Stimulated activated CD4-positive, alpha-beta T cell treated with anti-CD3 and anti-CD28 coated beads, Interleukin-1b, Interleukin-23, amount 100 ng/mL, for 1 hour (primary cell): Measurements from ENCODE around the gene GRM8.

ENCODE experiments used
- DNase-seq, 2 donors: peaks; one replicate each; pipeline ENCODE4 v3.0.0-alpha.2; 2020; ENCODE audit warnings: low read depth in 2 of 2

Gene GRM8

DNA sequence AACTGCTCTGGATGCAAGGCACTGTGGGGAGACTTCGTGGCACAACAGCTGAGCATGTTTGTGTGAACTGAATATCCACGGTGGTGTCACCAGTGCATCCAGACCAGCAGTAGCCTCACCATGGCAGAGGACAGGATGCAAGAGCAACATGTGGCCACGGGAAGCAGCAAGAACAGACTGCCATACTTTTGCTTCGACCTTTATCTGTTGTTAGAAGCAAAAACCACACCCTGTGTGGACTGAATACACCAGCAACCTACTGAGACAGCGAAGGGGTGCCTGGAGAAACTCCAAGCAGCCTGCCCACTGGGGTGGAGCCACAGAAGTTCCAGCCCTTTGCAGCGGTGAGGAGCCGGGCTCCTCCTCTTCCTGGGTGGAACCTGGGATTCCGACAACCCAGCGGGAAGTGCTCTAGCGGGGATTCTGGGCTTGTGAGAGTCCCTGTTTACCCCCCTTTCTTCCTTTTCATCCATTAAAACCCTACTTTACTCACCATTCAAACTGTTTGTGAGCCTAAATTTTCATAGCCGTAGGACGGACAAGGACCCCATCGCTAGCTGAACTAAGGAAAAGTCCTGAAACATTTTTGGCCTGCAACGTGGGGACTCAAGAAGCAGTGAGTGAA lies 584.9 kb downstream of the GRM8 start:
- no peak for DNase-seq

DNA sequence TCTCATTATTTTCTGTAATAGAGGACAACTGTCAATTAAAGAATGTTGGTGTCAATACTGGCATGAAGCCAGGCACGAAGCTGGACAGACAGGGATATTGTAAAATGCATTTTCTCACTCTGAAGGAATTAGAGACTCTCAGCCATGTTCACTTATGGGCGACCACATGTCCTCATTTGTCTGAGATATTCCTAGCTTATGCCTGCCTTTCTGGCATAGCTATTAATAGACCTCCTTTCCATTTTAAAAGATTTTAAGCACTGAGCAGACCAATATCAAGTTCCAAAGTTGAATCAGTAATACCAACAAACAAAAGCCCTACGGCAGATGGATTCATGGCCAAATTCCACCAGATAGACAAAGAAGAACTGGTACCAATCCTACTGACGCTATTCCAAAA lies 589.9 kb downstream of the GRM8 start:
- DNase-seq = no peak

DNA sequence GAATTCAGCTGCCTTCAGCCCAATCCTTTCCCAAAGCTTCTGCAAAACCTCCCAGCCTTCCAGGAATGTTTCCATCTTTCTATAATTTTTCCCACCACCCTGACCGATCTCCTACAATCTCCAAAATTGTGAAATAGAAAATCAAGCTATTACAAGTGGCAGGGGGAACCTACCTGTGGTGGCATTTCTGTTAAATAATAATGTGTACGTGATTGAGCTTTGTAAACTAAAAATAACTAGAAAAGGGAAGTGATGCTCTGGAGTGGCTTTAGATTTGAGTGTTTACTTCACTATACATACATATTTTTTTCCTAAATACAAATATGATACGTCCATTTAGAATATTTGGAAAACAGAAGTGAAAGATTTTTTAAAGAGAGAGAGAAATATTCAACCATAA lies 593.6 kb downstream of the GRM8 start:
- no peak for DNase-seq

DNA sequence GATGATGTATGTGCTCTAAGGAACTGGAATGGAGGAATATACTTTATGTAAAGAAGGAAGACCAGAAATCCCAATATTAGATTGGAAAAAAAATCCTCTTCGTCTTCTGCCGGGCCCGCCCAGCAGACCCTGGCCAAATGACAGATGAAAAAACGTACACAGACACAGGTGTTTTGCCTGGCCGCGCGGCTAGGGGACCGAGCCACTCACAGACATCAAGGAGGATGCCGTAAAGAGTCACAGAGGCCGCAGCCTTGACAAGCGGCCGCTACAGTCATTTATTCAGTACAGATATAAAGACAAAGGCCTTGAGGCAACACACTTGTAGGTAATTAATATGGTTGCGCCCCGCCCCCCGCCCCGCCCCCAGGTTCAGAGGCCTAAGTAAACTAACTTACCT lies 594.1 kb downstream of the GRM8 start:
- no peak for DNase-seq

DNA sequence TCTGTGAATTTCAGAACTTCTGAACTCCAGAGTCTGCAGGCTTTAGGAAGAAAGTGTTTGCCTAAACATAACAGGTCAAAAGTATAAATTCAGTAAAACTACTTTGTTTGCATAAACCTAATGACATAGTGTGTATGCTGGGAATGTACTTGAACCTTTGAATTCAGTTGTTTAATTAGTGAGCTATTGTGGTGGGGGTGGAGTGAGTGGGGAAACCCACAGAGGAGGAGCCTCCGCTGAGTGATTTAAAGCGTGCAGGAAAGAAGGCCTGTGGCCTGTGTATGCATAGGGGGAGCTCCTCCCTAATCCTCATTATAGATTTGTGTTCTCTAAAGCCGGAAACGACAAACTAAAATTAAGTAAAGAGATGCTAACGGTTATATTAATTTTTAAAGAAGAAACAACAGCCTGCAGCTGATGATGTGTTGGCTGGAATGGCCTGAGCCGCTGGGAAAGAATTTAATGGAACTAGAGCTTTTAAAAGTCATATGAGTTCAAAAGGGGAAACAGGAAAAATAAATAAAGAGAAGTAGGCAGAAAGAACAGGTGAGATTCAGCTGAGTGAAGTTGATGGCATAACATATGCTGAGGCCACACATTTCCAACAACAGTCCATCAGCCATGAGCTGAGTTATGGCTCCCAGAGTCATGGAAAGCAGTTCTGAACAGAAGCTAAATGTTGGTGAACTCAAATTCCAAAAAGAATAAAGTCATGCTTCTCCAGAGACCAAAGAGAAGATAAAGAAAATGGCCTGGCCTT lies 595.0 kb downstream of the GRM8 start:
- DNase-seq = no peak

DNA sequence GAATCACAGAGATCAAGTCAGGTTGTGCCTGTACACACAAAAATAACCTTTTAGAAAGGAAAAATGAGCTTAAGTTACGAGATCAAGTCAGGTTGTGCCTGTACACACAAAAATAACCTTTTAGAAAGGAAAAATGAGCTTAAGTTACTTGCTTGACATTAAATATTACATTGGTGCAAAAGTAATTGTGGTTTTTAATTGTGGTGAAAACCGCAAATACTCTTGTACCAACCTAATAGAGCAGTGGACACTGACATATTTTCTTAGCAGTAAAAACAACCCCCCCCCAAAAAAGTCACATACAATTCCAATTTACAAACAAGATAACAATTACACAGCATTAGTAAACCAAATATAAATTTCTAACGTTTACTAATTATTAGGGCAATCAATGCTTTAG lies 595.6 kb downstream of the GRM8 start:
- DNase-seq = no peak

DNA sequence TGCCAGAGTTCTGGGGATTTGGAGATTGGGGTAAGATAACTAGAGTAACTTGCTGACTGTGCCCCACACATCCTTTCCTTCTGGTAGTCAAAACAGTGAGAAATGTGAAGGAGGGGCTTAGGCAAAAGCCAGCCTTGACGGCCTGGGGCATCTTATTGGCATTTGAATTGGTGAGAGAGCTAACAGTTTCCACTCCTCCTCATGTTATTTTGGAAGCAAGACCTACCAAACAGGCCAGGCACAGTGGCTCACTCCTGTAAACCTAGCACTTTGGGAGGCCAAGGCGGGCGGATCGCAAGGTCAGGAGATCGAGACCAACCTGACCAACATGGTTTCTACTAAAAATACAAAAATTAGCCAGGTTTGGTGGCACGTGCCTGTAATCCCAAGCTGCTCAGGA lies 596.6 kb downstream of the GRM8 start:
- DNase-seq = no peak

DNA sequence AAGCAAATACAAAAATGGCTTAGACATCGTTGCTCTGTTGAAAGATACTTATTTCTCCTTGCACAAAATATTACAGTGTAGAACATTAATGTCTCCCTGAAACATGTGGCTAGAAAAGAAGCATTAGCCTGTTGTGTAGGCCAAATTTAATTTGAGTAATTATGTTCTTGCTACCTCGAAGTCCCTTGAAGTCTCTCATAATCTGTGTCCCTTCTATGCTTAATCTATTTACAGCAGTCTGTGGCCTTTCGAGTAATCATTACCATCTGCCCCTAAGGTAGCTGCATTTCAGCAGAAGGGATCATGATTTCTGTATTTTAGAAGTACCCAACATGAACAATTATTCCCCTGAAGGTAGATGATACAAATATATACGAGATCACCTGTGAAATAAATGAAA lies 615.2 kb downstream of the GRM8 start:
- no peak for DNase-seq

DNA sequence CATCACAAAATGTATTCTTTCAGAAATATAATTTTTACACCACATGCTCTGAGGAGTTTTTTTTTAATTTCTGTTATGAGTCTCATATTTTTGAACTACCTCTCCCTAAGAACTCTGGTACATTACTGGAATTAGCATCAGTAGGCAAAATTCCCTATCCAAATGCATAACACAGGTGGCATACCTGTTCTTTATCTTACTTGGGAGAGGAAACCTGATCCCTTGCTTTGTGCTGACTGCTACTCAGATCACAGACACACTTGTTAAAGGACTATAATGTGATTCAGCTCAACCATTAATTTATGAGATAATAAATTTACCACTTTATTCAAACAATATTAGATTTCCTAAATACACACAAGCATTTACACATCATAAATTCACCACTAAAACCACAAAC lies 617.2 kb downstream of the GRM8 start:
- no peak for DNase-seq

DNA sequence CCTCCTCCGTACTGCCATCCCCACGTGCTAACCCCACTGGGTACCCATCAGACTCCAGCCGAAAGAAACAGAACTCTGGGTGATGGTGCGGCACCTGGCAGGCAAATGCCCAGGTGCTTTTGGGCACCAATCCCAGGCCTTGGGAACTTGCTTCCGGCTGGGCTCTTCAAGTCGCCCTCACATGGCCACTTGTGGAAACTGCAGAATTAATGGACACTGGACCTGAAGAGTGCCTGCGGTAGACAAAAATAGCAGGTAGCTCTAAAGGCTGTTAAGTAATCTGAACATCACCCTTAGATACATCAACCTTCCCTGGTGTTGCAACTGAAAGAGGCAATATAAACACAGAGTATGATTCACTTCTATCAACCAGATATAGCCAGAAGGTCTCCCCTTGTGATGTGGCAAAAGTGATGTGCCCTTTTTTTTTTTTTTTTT lies 644.4 kb downstream of the GRM8 start:
- DNase-seq = no peak

DNA sequence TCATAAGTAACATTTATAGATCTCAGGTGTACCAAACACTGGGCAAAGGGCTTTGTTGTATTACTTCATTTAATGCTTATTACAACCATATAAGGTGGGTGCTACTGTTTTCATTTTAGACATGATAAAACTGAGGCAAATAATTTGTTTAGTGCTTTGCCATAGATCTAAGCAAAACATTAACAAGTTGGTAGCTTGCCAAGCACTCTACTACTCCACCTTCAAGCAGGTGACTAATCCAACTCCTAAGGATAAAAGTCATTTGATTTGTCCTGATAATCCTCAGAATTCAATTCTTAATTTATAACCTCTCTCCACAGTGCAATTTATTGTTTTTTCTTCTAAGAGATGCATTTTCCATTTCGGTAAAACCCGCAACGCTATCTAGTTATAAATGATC lies 646.4 kb downstream of the GRM8 start:
- no peak for DNase-seq

DNA sequence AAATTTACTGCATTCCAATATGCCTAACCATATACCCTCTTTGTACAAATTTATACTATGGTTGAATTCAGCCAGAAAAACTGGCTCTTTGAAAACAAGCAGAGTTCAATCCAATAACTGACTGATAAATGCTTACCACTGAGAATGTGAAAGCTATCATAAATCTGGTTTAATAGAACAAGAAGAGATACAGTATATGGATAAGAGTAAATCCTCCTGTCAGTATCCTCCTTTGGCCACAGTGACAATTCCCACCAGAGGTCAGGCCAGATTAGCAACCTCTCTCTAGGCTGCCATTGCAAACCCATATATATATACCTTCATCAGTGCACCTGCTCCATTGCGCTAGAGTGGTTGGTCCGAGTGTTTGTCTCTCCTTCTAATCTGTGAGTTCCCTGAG lies 647.2 kb downstream of the GRM8 start:
- DNase-seq = no peak

DNA sequence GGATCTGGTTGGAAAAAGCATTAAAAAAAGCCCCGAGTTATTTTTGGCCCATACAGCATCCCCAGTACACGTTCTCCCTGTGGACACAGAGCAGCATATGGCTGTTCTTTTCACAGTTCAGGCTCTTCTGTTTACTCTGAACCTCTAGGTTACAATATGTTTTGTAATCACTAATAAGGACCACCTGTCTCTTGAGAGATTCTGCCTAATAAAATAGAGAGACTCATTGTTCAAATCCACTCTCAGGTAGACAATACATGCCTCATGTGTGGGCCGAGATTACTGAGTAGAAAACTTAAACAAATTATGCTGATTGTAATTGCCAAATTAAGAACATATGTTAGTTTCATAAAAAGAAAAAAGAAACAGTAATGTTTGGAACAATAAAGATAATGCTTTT lies 647.7 kb downstream of the GRM8 start:
- no peak for DNase-seq

DNA sequence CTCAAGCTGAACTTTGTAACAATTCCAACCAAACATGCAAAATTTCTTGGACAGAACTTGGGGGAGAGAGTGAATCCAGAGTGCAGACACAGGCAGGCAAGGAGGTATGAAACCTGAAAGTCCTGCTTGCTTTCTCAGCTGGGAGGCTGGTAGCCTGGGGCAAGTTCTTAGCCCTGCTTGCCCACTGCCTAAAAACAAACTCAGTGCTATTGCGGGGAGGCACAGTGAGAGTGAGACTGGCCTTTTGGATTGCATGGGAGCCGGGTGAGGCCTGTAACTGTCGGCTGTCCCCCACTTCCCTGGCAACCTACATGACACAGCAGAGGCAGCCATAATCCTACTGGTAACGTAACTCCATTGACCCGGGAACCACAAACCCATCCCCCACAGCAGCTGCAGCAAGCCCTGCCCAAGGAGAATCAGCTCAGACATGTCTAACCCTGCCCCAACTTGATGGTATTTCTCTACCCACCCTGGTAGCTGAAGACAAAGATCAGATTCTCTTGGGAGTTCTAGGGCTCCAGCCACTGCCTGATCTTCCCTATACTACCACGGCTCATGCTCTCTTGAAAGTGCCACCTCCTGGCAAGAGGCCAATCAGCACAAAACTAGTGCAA lies 663.6 kb downstream of the GRM8 start:
- DNase-seq = no peak

DNA sequence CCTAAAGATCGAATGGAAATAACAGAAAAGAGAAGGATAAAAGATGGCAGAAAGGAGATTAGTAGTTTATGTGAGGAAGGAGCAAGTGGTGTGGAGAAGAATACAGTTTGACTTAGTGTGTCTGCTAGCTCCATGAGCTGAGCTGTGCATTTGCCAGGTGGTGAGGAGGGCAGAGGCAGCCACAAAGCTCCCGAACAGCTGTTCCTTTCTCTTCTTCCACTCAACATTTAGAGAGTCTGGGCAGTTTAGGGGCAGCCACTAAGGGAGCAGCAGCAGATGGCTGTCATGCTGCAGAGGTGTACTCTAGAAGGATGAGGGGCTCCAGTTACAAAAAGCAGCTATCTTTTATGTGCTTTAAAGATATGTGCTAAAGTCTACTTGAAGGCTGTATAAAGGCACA lies 674.4 kb downstream of the GRM8 start:
- no peak for DNase-seq

DNA sequence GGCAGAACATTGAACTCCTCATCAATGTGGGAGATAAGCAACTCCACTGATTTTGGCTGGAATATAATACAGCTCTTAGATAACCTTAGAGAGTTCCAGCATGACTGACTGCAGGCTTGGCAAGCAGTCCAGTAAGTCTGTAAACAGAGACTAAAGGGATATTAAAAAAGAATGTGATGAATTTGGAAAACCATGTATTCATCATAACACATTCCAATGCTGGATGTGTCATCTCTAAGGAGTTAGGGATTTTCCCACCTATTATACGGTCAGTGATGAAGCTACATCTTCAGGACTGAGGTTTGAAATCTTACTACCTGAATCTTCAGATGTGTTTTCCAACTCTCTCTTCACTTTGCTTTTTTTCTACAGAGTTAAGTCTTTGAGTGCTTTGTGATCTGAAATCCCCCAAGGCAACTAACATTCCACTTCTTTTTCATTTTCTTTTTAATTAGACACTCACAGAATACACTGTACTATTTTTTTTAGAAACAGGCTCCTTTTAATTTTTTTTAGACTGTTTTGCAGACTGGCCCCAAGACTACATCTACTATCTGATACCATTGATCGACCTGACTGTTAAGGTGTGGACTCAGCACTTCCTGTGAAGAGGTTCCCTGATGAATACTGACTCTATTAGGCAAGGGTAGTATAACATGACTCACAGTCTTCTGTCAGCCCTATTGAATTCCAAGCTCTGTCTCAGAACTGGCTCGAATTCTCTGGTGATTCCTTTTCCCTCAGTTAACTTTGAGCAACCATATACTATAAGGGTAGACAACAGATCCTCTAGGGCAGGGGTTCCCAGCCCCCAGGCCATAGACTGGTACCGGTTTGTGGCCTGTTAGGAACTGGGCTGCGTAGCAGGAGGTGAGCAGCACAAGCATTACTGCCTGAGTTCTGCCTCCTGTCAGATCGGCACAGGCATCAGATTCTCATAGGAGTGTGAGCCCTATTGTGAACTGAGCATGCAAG lies 678.2 kb downstream of the GRM8 start:
- no peak for DNase-seq

DNA sequence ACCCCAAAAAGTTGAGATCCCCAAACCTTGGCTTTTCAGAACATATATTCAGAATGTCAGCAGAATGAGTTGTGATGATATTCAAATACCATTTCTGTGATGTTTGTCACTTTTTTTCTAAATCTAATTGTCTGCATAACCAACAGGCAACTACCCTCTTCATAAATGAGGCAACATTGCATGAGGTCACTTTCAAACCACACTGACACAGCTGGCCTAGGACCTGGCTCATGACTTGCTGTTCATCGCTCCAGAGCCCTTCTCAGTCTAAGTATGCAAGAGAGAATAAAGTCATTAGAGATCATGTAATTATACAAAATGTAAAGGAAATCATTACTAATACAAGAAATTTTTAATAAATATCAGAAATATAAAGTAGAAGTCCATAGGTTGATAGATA lies 681.9 kb downstream of the GRM8 start:
- no peak for DNase-seq

DNA sequence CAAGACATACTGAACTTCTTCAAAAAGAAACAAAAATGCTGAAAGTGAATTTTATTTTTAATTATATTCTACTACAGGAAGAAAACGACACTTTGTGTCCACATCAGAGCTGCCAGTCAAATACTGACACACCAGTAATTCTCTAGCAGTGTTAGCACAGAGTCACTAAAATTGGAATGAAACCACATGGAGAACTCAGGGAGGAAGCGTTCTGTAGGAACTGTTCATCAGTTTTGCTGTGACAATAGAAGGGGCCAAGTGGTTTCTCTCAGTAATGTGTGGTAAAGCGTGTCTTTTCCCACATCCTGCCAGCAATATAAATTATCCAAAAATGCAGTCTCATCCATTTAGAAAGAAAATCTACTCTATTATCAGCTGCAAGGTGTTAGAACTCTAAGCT lies 683.3 kb downstream of the GRM8 start:
- DNase-seq = no peak

DNA sequence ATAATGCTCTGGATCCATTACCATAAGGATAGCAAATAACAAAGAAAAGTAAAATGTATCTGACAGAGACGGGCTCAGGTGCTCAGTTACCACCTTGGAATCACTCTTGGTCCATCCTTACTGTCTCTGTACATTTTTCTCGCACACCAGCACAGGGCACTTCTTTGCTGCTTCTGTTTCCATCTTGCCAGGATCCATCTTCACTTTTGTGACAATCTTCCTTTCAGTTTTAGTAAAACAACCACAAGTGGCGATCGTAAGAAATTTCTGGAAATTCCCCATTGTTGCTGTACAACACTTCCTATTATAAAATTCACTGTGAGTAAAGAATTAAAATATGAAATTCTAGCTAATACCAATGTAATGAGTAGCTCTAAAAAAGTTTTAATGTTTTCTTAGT lies 695.5 kb downstream of the GRM8 start:
- DNase-seq = no peak

DNA sequence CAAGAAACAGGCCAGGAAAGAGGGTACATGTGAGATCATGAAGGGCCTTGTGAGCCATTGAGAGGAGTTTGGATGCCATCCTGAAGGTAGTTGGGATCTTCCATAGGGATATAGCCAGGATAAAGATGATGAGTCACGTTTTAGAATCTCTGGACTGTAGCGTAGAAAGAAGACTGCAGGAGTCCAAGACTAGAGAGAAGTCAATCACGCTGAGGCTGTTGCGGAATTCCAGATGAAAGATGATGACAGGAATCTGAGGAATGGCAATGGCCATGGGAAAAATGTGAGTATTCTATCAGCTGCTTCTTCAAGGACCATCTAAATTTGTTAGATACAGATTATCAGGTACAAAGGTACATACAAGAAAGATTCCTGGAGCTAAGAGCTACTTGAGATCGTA lies 711.3 kb downstream of the GRM8 start:
- no peak for DNase-seq

DNA sequence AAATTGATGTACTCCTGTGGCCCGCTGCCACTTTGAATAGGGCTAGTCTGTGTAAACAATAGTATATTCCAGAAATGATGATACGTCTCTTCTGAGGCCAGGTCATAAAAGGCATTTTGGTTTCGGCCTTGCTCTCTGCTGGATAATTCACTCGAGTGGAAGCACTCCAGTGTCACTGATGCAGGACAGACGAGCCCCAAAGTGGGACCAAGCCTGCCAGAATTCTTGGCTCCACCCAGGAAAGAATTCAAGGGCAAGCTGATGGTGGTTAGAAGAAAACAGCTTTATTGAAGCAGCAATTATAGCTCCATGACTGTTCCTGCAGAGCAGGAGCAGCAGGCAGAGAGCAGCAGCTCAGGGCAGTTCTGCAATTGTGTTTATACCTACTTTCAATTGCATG lies 717.6 kb downstream of the GRM8 start:
- DNase-seq = no peak

DNA sequence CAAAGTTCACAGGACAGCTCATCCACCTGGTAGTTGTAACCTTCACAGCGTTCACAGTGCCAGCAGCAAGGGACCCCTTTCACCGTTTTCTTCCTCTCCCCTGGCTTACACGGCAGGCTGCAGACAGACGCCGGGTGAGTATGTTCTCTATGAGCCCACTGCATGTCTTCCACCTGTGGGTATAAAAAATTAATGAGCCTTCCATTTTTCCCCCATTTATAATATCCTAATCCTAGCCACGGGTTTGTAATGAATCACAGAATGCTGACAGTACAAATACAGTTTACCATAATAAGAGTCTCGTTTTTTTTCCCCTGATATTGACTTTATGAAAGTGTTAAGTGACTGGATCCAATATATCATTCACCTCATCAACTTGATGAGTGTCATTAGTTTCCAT lies 719.0 kb downstream of the GRM8 start:
- no peak for DNase-seq
